Measurements from ENCODE around the gene ADGRL1. TPM values are rescaled to one million over a fixed set of nuclear protein-coding genes. Genes with fewer than 3 reads are reported as not detected.

Gene ADGRL1
- total and polyA plus RNA-seq, 4 donors, result 0.14 to 1.6 (median 0.53) TPM

DNA sequence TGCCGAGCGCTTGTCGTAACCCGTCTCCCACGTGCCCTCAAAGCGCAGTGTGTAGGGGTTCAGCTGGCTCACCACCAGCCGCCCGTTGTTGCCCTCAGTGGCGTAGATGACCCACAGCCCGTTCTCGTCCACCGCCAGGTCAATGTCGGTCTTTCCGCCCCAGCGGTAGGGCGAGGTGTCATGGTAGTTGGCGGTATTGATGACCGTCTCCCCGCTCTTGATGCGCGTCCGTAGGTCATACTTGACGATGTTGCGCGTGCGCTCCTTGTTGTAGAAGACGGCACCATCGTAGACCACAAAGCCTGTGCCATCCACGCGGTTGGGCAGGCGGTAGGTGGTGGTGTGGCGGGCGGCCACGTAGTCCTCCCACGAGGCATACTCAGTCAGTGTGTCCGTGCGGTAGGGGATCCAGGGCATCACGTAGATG lies 43.1 kb downstream of the ADGRL1 start:
- H3K4me1 ChIP-seq (ENCODE audit: control insufficient read depth in 4 of 4, insufficient read depth in 4 of 4, low read length in 3 of 4), result peaks cover 0 to 7% (median 0%) of the 10 kb centered on the region in 4 donors
- DNase-seq (ENCODE audit: low spot score), result no peak
- WGBS, result 98% methylated on average over 38 of the region's 38 CpGs
- no peak overlapping the region for H3K9ac ChIP-seq (ENCODE audit: low read depth in 1 of 2, low read length in 2 of 2)
- TF ChIP-seq NR2F2 (IDR thresholded peaks at IDR 0.05) (no peak), JUND (IDR thresholded peaks at IDR 0.05) (no peak), HNF4G (IDR thresholded peaks at IDR 0.05) (no peak), HNF4A (conservative IDR thresholded peaks at IDR 0.05) (no peak), ZBTB33 (IDR thresholded peaks at IDR 0.05) (no peak)
- TF ChIP-seq, protein P1, sequence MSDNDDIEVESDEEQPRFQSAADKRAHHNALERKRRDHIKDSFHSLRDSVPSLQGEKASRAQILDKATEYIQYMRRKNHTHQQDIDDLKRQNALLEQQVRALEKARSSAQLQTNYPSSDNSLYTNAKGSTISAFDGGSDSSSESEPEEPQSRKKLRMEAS (IDR thresholded peaks at IDR 0.05), result no peak
- TF ChIP-seq, protein P2, sequence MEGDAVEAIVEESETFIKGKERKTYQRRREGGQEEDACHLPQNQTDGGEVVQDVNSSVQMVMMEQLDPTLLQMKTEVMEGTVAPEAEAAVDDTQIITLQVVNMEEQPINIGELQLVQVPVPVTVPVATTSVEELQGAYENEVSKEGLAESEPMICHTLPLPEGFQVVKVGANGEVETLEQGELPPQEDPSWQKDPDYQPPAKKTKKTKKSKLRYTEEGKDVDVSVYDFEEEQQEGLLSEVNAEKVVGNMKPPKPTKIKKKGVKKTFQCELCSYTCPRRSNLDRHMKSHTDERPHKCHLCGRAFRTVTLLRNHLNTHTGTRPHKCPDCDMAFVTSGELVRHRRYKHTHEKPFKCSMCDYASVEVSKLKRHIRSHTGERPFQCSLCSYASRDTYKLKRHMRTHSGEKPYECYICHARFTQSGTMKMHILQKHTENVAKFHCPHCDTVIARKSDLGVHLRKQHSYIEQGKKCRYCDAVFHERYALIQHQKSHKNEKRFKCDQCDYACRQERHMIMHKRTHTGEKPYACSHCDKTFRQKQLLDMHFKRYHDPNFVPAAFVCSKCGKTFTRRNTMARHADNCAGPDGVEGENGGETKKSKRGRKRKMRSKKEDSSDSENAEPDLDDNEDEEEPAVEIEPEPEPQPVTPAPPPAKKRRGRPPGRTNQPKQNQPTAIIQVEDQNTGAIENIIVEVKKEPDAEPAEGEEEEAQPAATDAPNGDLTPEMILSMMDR (IDR thresholded peaks at IDR 0.05; ENCODE audit: low read depth, low read length, missing input control), result no peak
- H3K27ac ChIP-seq (ENCODE audit: low read depth in 1 of 2, low read length in 2 of 2), result no peak overlapping the region
- H3K4me3 ChIP-seq (ENCODE audit: low read depth in 1 of 3, low read length in 3 of 3), result no peak overlapping the region
- H3K9me3 ChIP-seq (ENCODE audit: control insufficient read depth in 4 of 4, low read length in 3 of 4), result no peaks in the 10 kb centered on the region
- no peaks in the 10 kb centered on the region for H3K36me3 ChIP-seq (ENCODE audit: control insufficient read depth in 4 of 4, insufficient read depth in 3 of 4, low read depth in 1 of 4, low read length in 3 of 4)
- H3K27me3 ChIP-seq (ENCODE audit: control insufficient read depth in 4 of 4, insufficient read depth in 4 of 4, low read length in 3 of 4), result no peaks in the 10 kb centered on the region

DNA sequence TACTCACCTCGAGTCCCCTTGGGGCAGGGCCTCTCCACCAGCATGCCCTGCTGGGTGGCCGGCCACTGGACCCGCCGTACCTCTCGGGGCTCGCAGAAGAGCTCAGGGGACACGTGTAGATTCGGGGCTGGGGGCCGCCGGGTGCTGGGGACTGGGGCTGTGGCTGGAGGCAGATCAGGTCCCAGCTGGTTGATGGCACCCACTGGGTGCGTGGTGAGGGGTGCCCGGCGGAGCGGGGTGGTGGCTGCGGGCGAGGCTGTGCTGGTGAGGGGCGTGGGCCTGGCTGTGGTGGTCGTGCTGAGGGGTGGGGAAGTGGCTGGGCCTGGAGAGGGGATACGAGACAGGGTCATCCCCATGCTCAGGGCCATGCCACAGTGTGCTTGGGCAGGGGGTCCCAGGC lies 44.7 kb downstream of the ADGRL1 start:
- DNase-seq (ENCODE audit: low spot score), result no peak
- H3K4me1 ChIP-seq (ENCODE audit: control insufficient read depth in 4 of 4, insufficient read depth in 4 of 4, low read length in 3 of 4), result no peaks in the 10 kb centered on the region
- H3K9me3 ChIP-seq (ENCODE audit: control insufficient read depth in 4 of 4, low read length in 3 of 4), result no peaks in the 10 kb centered on the region
- H3K27ac ChIP-seq (ENCODE audit: low read depth in 1 of 2, low read length in 2 of 2), result no peak overlapping the region
- no peak for TF ChIP-seq ATF3 (IDR thresholded peaks at IDR 0.05)
- TF ChIP-seq GABPA (IDR thresholded peaks at IDR 0.05 in 1 of 2, conservative IDR thresholded peaks at IDR 0.05 in 1 of 2), result no peak
- TF ChIP-seq ZBTB33 (IDR thresholded peaks at IDR 0.05), result no peak
- TF ChIP-seq EGR1 (IDR thresholded peaks at IDR 0.05; ENCODE audit: low read depth in 2 of 2), result no peak
- no peak for TF ChIP-seq JUND (IDR thresholded peaks at IDR 0.05)
- TF ChIP-seq HNF4G (IDR thresholded peaks at IDR 0.05), result no peak
- TF ChIP-seq, protein P1 (IDR thresholded peaks at IDR 0.05), result no peak
- no peak for TF ChIP-seq HNF4A (conservative IDR thresholded peaks at IDR 0.05)
- no peak for TF ChIP-seq RAD21 (IDR thresholded peaks at IDR 0.05)
- TF ChIP-seq FOXA2 (IDR thresholded peaks at IDR 0.05), result no peak
- TF ChIP-seq, protein P3, sequence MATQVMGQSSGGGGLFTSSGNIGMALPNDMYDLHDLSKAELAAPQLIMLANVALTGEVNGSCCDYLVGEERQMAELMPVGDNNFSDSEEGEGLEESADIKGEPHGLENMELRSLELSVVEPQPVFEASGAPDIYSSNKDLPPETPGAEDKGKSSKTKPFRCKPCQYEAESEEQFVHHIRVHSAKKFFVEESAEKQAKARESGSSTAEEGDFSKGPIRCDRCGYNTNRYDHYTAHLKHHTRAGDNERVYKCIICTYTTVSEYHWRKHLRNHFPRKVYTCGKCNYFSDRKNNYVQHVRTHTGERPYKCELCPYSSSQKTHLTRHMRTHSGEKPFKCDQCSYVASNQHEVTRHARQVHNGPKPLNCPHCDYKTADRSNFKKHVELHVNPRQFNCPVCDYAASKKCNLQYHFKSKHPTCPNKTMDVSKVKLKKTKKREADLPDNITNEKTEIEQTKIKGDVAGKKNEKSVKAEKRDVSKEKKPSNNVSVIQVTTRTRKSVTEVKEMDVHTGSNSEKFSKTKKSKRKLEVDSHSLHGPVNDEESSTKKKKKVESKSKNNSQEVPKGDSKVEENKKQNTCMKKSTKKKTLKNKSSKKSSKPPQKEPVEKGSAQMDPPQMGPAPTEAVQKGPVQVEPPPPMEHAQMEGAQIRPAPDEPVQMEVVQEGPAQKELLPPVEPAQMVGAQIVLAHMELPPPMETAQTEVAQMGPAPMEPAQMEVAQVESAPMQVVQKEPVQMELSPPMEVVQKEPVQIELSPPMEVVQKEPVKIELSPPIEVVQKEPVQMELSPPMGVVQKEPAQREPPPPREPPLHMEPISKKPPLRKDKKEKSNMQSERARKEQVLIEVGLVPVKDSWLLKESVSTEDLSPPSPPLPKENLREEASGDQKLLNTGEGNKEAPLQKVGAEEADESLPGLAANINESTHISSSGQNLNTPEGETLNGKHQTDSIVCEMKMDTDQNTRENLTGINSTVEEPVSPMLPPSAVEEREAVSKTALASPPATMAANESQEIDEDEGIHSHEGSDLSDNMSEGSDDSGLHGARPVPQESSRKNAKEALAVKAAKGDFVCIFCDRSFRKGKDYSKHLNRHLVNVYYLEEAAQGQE (IDR thresholded peaks at IDR 0.05), result no peak
- no peak for TF ChIP-seq RXRA (IDR thresholded peaks at IDR 0.05)
- no peak for TF ChIP-seq YY1 (IDR thresholded peaks at IDR 0.05)
- TF ChIP-seq TAF1 (conservative IDR thresholded peaks at IDR 0.05), result no peak
- TF ChIP-seq SP1 (IDR thresholded peaks at IDR 0.05), result no peak
- TF ChIP-seq NR2F2 (IDR thresholded peaks at IDR 0.05), result no peak
- no peak for TF ChIP-seq FOXA1 (IDR thresholded peaks at IDR 0.05)
- TF ChIP-seq, protein P2 (IDR thresholded peaks at IDR 0.05; ENCODE audit: low read depth, low read length, missing input control), result no peak
- 93% methylated on average over 19 of the region's 19 CpGs for WGBS
- no peak overlapping the region for H3K4me3 ChIP-seq (ENCODE audit: low read depth in 1 of 3, low read length in 3 of 3)
- H3K36me3 ChIP-seq (ENCODE audit: control insufficient read depth in 4 of 4, insufficient read depth in 3 of 4, low read depth in 1 of 4, low read length in 3 of 4), result peaks cover 0 to 2% (median 0%) of the 10 kb centered on the region in 4 donors
- H3K9ac ChIP-seq (ENCODE audit: low read depth in 1 of 2, low read length in 2 of 2), result no peak overlapping the region
- no peaks in the 10 kb centered on the region for H3K27me3 ChIP-seq (ENCODE audit: control insufficient read depth in 4 of 4, insufficient read depth in 4 of 4, low read length in 3 of 4)
